Psoas muscle (tissue), 8 donors: ENCODE measurements around the gene ATP6V0A4. TPM values are rescaled to one million over a fixed set of nuclear protein-coding genes. Genes with fewer than 3 reads are reported as not detected.
A peak's percentile ranks its signal among the peaks of the same experiment; 100 is the strongest.

Experiments used
- ATAC-seq, 4 donors: fragments of 200-7000 bp; cut with Tn5 transposase; one replicate each; pipeline ENCODE4 v1.9.1; 2020; ENCODE audit warnings: moderate library complexity in 3 of 4, mild to moderate bottlenecking in 2 of 4
- DNase-seq, 2 donors: peaks; one replicate each; pipeline ENCODE4 v3.0.0-alpha.2; 2020
- H3K27ac ChIP-seq: fragments of 200-600 bp; one replicate; pipeline ENCODE4 v1.8.0; 2022
- H3K27me3 ChIP-seq, 3 donors: fragments of 200-600 bp in 1 of 3; one replicate each; pipeline versions ENCODE4 v1.6.1 to v1.8.0; 2013 to 2022; ENCODE audit warnings: low read length in 2 of 3, mild to moderate bottlenecking in 2 of 3, moderate library complexity in 1 of 3; ENCODE audit not compliant: insufficient read depth in 3 of 3
- H3K36me3 ChIP-seq, 2 donors: fragments of 200-600 bp in 1 of 2; one replicate each; pipeline versions ENCODE4 v1.6.1 to v1.8.0; 2013 to 2022; ENCODE audit warnings: low read depth in 1 of 2, mild to moderate bottlenecking in 1 of 2, moderate library complexity in 1 of 2; ENCODE audit not compliant: insufficient read depth in 1 of 2
- H3K4me1 ChIP-seq: fragments of 200-600 bp; one replicate; pipeline ENCODE4 v1.8.0; 2022
- H3K4me3 ChIP-seq: fragments of 200-600 bp; one replicate; pipeline ENCODE4 v1.8.0; 2022; ENCODE audit warnings: mild to moderate bottlenecking
- H3K9me3 ChIP-seq: fragments of 200-600 bp; one replicate; pipeline ENCODE4 v1.8.0; 2022
- WGBS, 3 donors: extraction: QIAGEN DNeasy Blood & Tissue Kit; methylation state at CpG; one replicate each; pipeline versions ENCODE4 v1.1.6 to v1.1.7; 2013; 5-methylcytosine and 5-hydroxymethylcytosine counted together
- intact Hi-C, 2 donors: fragments of 100-400 bp; cut with DNase I; formaldehyde crosslinking; loops; one replicate each; pipeline versions ENCODE4 v1.11.0 to v1.14.2; 2022
- polyA plus RNA-seq, 3 donors: library from polyadenylated mRNA; stranded (reverse); fragments of 200-250 nt; gene quantifications; one replicate each; pipeline ENCODE4 v1.2.3, GENCODE V29; 2013
- total RNA-seq, 4 donors: library from RNA; stranded (reverse); fragmentation: NEBNext Ultra II Directional in 2 of 4; extraction: Animal tissue kit (Norgen Biotek cat#: 25700) in 2 of 4; gene quantifications; one replicate each; pipeline versions ENCODE4 v1.2.1 to v1.2.4, GENCODE V29; 2021 to 2023
- TF ChIP-seq, protein P1 (sequence below): fragments of 200-600 bp; IDR thresholded peaks from one replicate; pipeline ENCODE4 v1.8.0; 2022; ENCODE audit warnings: antibody characterized with exemption
- donor health status: healthy with polysubstance abuse.
- donor health status: DM: no; HTN: no; CAD: no; lungs with moderate emphysema.
- donor health status: Bipolar disorder and iron deficiency.
- donor health status: healthy.
- donor health status: DM: yes; HTN: yes; CAD: no.
- donor health status: DM: no; HTN: no; CAD: no.
- donor health status: DM: no; HTN: no; CAD: no.
- donor health status: DM: yes; HTN: yes; CAD: no.

ATP6V0A4 gene
- total and polyA plus RNA-seq, 7 donors = 0.44 TPM; not detected in 6

DNA sequence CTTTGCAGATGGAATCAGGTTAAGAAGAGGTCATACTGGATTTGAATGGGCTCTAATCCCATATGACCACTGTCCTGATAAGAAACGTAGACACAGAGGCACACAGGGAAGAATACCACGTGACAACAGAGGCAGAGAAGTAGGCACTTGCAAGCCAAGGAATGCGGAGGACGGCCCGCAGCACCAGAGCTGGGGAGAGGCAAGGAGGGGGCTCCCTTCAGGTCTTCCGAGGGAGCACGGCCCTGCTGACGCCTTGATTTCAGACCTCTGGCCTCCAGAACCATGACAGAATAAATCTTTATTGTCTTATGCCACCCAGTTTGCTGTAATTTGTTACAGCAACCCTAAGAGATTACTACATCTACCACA is 44.9 kb downstream of the ATP6V0A4 start:
- no peak for DNase-seq
- no peaks in the 10 kb centered on the region for H3K9me3 ChIP-seq
- intact Hi-C loops = no loop called here
- H3K27ac ChIP-seq = no peak overlapping the region
- no peak for ATAC-seq
- H3K36me3 ChIP-seq = no peaks in the 10 kb centered on the region
- 61 to 65% (median 62%) methylated on average over 8 of the region's 8 CpGs for WGBS, 3 donors
- TF ChIP-seq, protein P1, sequence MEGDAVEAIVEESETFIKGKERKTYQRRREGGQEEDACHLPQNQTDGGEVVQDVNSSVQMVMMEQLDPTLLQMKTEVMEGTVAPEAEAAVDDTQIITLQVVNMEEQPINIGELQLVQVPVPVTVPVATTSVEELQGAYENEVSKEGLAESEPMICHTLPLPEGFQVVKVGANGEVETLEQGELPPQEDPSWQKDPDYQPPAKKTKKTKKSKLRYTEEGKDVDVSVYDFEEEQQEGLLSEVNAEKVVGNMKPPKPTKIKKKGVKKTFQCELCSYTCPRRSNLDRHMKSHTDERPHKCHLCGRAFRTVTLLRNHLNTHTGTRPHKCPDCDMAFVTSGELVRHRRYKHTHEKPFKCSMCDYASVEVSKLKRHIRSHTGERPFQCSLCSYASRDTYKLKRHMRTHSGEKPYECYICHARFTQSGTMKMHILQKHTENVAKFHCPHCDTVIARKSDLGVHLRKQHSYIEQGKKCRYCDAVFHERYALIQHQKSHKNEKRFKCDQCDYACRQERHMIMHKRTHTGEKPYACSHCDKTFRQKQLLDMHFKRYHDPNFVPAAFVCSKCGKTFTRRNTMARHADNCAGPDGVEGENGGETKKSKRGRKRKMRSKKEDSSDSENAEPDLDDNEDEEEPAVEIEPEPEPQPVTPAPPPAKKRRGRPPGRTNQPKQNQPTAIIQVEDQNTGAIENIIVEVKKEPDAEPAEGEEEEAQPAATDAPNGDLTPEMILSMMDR = no peak
- peaks cover 0 to 2% (median 0%) of the 10 kb centered on the region in 3 donors for H3K27me3 ChIP-seq
- H3K4me3 ChIP-seq = no peak overlapping the region
- no peaks in the 10 kb centered on the region for H3K4me1 ChIP-seq

DNA sequence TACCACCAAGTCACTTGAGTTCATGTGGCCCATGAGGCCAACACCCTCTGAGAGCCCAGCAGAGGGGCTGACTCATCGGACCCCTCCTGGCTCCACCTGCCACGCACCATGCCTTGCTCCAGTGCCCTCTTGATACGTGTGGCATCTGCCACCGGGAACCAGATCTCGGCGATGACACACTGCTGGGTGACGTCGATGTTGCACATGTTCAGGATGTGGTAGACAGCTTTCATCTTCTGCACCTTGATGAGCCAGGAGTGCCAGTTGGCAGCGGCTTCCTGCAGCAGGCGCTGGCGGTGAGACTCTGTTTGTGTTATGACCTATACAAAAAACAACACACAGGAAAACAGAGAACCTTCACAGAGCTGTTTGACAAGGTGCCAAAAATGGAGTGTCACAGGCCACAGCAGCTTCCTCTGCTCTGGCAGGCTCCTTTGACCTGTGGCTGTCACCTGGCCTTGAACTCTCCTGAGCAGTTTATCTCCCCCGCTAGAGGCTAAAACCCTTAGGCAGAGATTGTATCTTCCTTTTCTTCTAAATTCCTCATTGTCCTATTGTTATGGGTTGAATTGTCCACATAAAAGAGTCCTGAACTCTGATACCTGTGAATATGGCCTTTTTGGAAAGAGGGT is 45.4 kb downstream of the ATP6V0A4 start:
- no peak overlapping the region for H3K27ac ChIP-seq
- no peak overlapping the region for H3K4me3 ChIP-seq
- H3K9me3 ChIP-seq = no peaks in the 10 kb centered on the region
- intact Hi-C loops = no loop called here
- no peaks in the 10 kb centered on the region for H3K4me1 ChIP-seq
- ATAC-seq (peak in 2 of 4 donors; percentile 39 to 71), DNase-seq (peak; percentile 25 to 61)
- peaks cover 0 to 2% (median 0%) of the 10 kb centered on the region in 3 donors for H3K27me3 ChIP-seq
- TF ChIP-seq, protein P1 = no peak
- no peaks in the 10 kb centered on the region for H3K36me3 ChIP-seq
- WGBS, 3 donors = 60 to 64% (median 62%) methylated on average over 12 of the region's 12 CpGs

DNA sequence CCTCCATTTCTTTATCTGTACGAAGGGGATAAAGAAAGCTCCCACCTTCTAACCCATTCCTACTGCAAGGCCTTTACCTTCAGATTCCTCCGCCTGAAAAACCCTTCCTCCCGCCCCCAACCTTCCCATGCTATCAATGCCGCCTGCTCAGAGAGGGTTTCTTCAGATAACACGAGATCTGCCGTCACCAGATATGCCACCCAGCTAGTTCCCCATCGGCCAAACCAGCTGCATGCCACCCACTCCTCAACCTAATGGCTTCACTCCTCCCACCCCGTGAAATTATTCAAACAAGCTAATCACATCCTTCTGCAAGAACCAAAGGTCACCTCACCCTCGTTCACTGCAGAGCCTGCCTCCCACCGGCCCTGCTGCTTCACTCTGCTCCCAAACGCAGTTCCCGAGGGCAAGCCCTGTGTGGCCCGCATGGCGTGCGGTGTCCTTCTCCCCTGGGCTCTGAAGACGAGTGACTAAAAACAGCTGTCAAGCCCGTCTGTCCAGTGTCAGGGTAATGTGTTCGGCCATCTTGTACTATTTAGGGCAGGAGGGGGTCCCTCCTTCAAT is 47.0 kb downstream of the ATP6V0A4 start:
- intact Hi-C loops = no loop called here
- 34 to 43% (median 40%) methylated on average over 18 of the region's 18 CpGs for WGBS, 3 donors
- DNase-seq (no peak), ATAC-seq (no peak)
- TF ChIP-seq, protein P1 = no peak
- H3K27ac ChIP-seq = no peak overlapping the region
- H3K4me3 ChIP-seq = no peak overlapping the region
- H3K9me3 ChIP-seq = no peaks in the 10 kb centered on the region
- no peaks in the 10 kb centered on the region for H3K36me3 ChIP-seq
- no peaks in the 10 kb centered on the region for H3K4me1 ChIP-seq
- peaks cover 0 to 2% (median 0%) of the 10 kb centered on the region in 3 donors for H3K27me3 ChIP-seq

DNA sequence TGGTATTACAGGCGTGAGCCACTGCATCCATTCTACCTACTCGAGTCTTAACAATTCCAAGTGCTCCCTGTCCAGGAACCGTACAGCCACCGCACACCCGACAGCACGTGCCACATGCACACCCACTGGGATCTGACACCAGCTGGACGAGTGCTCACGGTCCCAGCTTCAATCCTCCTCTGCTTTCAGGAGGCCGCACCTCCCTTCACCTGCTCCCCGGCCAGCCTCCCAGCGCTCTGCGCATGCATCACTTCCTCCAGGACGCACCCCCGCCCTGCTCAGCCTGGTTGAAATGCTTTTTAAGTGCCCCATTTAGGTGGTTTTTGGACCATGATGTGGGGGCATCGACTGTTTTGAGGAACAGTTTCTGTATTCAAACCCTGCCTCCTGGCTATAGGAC is 47.5 kb downstream of the ATP6V0A4 start:
- Histone ChIP-seq H3K9me3 (no peaks in the 10 kb centered on the region), H3K4me1 (no peaks in the 10 kb centered on the region), H3K36me3 (no peaks in the 10 kb centered on the region), H3K27ac (no peak overlapping the region), H3K27me3 (peaks cover 0 to 2% (median 0%) of the 10 kb centered on the region in 3 donors), H3K4me3 (no peak overlapping the region)
- intact Hi-C loops = no loop called here
- no peak for ATAC-seq
- no peak for DNase-seq
- TF ChIP-seq, protein P1 = no peak
- WGBS, 3 donors = 83 to 91% (median 86%) methylated on average over 15 of the region's 15 CpGs
